K562 (cell line): ENCODE data around the gene FTL. TPM values are rescaled to one million over a fixed set of nuclear protein-coding genes. Genes with fewer than 3 reads are reported as not detected.

Experiments used
- CBFB ChIP-seq: sonication (generic); formaldehyde crosslinking; IDR thresholded peaks from 2 replicates; pipeline ENCODE4 v1.4.0; 2020; ENCODE audit warnings: mild to moderate bottlenecking, missing genetic modification reagents
- E2F6 ChIP-seq, 2 experiments: IDR thresholded peaks; 2 replicates each; pipeline ENCODE4 v1.6.1; 2011; ENCODE audit warnings: borderline replicate concordance in 1 of 2, control low read depth in 1 of 2, low read depth in 1 of 2, low read length in 1 of 2, mild to moderate bottlenecking in 1 of 2, mixed read lengths in 1 of 2, moderate library complexity in 1 of 2; ENCODE audit not compliant: insufficient read depth in 1 of 2, insufficient read length in 1 of 2, poor library complexity in 1 of 2, severe bottlenecking in 1 of 2; ENCODE audit errors: extremely low read depth in 1 of 2
- ESRRB ChIP-seq: fragments of 250-450 bp; sonication (Bioruptor Pico); IDR thresholded peaks from 2 replicates; pipeline ENCODE4 v1.5.0; 2020; ENCODE audit warnings: mild to moderate bottlenecking, moderate library complexity, borderline replicate concordance
- FUS ChIP-seq: fragments of 200-400 bp; formaldehyde crosslinking; optimal IDR thresholded peaks from 2 replicates; pipeline ENCODE3; 2017; ENCODE audit warnings: low read depth, low read length
- HCFC1 ChIP-seq: IDR thresholded peaks from 2 replicates; pipeline ENCODE4 v1.6.1; 2012; ENCODE audit warnings: low read depth, low read length, improper control_type of control experiment
- HES1 ChIP-seq: fragments of 450-650 bp; IDR thresholded peaks from 2 replicates; pipeline ENCODE4 v1.6.1; 2016; ENCODE audit warnings: low read depth, mild to moderate bottlenecking, moderate library complexity
- HEY1 ChIP-seq: fragments of 250-450 bp; sonication (Bioruptor Pico); IDR thresholded peaks from 2 replicates; pipeline ENCODE4 v1.5.0; 2020; ENCODE audit warnings: mild to moderate bottlenecking, moderate library complexity, borderline replicate concordance
- MCM2 ChIP-seq: fragments of 450-650 bp; IDR thresholded peaks from 2 replicates; pipeline ENCODE4 v1.6.1; 2017; ENCODE audit warnings: low read depth, mild to moderate bottlenecking
- MCM3 ChIP-seq: fragments of 450-650 bp; IDR thresholded peaks from 2 replicates; pipeline ENCODE4 v1.6.1; 2016
- NFXL1 ChIP-seq: fragments of 450-650 bp; formaldehyde crosslinking; IDR thresholded peaks from 2 replicates; pipeline ENCODE4 v1.4.0; 2021; ENCODE audit warnings: mild to moderate bottlenecking
- NRF1 ChIP-seq, 2 experiments: fragments of 450-650 bp; IDR thresholded peaks in 1 of 2; conservative IDR thresholded peaks in 1 of 2; 2 replicates each; pipeline ENCODE4 v1.6.1; 2014; ENCODE audit warnings: mild to moderate bottlenecking in 2 of 2
- POLR2G ChIP-seq: fragments of 200-400 bp; formaldehyde crosslinking; IDR thresholded peaks from 2 replicates; pipeline ENCODE4 v1.6.1; 2017; ENCODE audit warnings: low read depth, mild to moderate bottlenecking, antibody characterized with exemption, low read length, moderate library complexity
- RUNX1 ChIP-seq: sonication (generic); IDR thresholded peaks from 2 replicates; pipeline ENCODE4 v1.6.1; 2016; ENCODE audit warnings: antibody characterized with exemption, low read depth
- SMARCE1 ChIP-seq: fragments of 450-650 bp; IDR thresholded peaks from 2 replicates; pipeline ENCODE4 v1.7.1; 2016; ENCODE audit warnings: mild to moderate bottlenecking
- SNIP1 ChIP-seq: fragments of 450-650 bp; IDR thresholded peaks from 2 replicates; pipeline ENCODE4 v1.7.1; 2017; ENCODE audit warnings: low read depth, mild to moderate bottlenecking
- SREBF2 ChIP-seq: sonication (generic); formaldehyde crosslinking; IDR thresholded peaks from 2 replicates; pipeline ENCODE4 v1.4.0; 2020; ENCODE audit warnings: mild to moderate bottlenecking, missing genetic modification reagents
- TFAP4 ChIP-seq: sonication (generic); formaldehyde crosslinking; IDR thresholded peaks from 2 replicates; pipeline ENCODE4 v1.8.0; 2022; ENCODE audit warnings: missing genetic modification reagents, mild to moderate bottlenecking, moderate library complexity, borderline replicate concordance
- ZBTB33 ChIP-seq: sonication (generic); formaldehyde crosslinking; IDR thresholded peaks from 2 replicates; pipeline ENCODE4 v1.8.1; 2023; ENCODE audit warnings: mild to moderate bottlenecking, missing genetic modification reagents
- ZNF644 ChIP-seq: fragments of 200-800 bp; sonication (Bioruptor generic); IDR thresholded peaks from 2 replicates; pipeline ENCODE4 v1.6.1; 2016; ENCODE audit warnings: low read depth, missing genetic modification characterization, missing compliant biosample characterization
- polyA plus RNA-seq, 8 experiments: library from polyadenylated mRNA; depleted of rRNA in 4 of 8; stranded (reverse) in 5 of 8; unstranded in 3 of 8; fragments of >200 nt; fragmentation: Nextera tagmentation in 2 of 8; fragmentation: Illumina TruSeq in 1 of 8; extraction: Ambion mirVana in 2 of 8; extraction: Trizol in 1 of 8; gene quantifications; 2 replicates each; pipeline versions ENCODE4 v1.2.1 to v1.2.3, GENCODE V29; 2011 to 2014; ENCODE audit warnings: inconsistent platforms in 1 of 8, missing spikeins in 1 of 8
- total RNA-seq, 7 experiments: library from RNA; depleted of rRNA in 6 of 7; stranded (reverse); fragments of >200 nt in 6 of 7; fragmentation: Illumina TruSeq in 2 of 7; extraction: Trizol in 2 of 7; gene quantifications; 2 replicates each; pipeline versions ENCODE4 v1.2.1 to v1.2.3, GENCODE V29; 2011 to 2021; ENCODE audit warnings: low replicate concordance in 1 of 7
- TF ChIP-seq, protein P1 (sequence below): fragments of 250-450 bp; sonication (Bioruptor Pico); IDR thresholded peaks from 2 replicates; pipeline ENCODE4 v1.8.0; 2021; ENCODE audit warnings: moderate library complexity, mild to moderate bottlenecking, inconsistent platforms
- TF ChIP-seq, protein P2 (sequence below): fragments of 450-650 bp; formaldehyde crosslinking; IDR thresholded peaks from 2 replicates; pipeline ENCODE4 v1.4.0; 2022; ENCODE audit warnings: missing genetic modification characterization

The FTL gene
- total and polyA plus RNA-seq, 9 of the 15 experiments (the other 6 are each of a cell fraction or from before 2014, with no cell fraction given), result 1,231 to 27,415 (median 3,965) TPM

DNA sequence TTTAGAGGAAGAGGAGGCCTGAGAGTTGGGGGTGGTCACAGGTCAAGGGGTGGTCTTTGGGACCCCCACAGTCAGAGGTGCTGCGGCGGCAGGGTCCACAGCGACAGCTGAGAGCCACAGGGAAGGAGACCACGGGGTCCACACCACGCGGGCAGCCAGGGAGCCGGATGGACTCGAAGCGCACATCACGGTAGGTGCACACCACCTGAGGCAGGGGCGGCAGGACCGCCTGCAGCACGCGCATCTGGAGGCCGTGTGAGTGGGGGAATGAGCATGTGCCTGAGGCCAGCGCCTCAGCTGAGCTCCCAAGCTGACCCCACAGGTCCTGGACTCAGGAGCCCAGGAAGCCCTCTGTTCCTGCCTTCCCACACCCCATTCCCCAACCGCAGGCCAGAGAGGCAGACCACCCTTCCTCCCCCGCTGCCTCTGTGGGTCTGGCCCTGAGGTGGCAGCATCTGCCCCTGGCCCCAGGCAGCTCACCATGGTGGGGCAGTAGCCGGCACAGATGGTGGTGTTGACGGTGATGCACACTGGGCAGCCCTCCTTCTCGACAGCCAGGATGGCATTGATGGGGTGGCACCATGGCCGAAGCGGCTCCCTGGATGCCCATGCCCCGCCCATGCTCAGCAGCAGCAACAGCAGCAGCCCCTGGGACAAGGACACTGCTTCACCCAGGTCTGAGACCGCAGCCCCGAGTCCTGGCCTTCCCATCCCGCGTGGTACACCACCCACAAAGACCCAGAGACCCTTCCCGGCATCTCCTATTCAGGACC is 51.1 kb downstream of the FTL start (continued):
- no peak for TF ChIP-seq E2F6 (IDR thresholded peaks at IDR 0.05; ENCODE audit: borderline replicate concordance in 1 of 2, extremely low read depth in 1 of 2, insufficient read depth in 1 of 2, insufficient read length in 1 of 2, low read depth in 1 of 2, low read length in 1 of 2, poor library complexity in 1 of 2, severe bottlenecking in 1 of 2)
- TF ChIP-seq, protein P1, sequence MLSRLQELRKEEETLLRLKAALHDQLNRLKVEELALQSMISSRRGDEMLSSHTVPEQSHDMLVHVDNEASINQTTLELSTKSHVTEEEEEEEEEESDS, result no peak
- TF ChIP-seq TFAP4, result 0 out of 2 replicates have a peak, but pooled peaks have one; percentile 4
- no peak for TF ChIP-seq ZNF644
- no peak for TF ChIP-seq SMARCE1
- peak; percentile 69 for TF ChIP-seq POLR2G
- TF ChIP-seq MCM2, result no peak
- no peak for TF ChIP-seq HEY1 (CRISPR knock-in tag)
- no peak for TF ChIP-seq FUS
- no peak for TF ChIP-seq SREBF2 (CRISPR knock-in tag)
- TF ChIP-seq ESRRB (CRISPR knock-in tag), result no peak
- TF ChIP-seq HES1, result no peak
- no peak for TF ChIP-seq MCM3
- no peak for TF ChIP-seq HCFC1
- TF ChIP-seq ZBTB33 (CRISPR knock-in tag), result peak; percentile 93
- TF ChIP-seq, protein P2, sequence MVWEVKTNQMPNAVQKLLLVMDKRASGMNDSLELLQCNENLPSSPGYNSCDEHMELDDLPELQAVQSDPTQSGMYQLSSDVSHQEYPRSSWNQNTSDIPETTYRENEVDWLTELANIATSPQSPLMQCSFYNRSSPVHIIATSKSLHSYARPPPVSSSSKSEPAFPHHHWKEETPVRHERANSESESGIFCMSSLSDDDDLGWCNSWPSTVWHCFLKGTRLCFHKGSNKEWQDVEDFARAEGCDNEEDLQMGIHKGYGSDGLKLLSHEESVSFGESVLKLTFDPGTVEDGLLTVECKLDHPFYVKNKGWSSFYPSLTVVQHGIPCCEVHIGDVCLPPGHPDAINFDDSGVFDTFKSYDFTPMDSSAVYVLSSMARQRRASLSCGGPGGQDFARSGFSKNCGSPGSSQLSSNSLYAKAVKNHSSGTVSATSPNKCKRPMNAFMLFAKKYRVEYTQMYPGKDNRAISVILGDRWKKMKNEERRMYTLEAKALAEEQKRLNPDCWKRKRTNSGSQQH (CRISPR knock-in tag), result no peak
- TF ChIP-seq CBFB (CRISPR knock-in tag), result no peak
- TF ChIP-seq RUNX1, result no peak
- no peak for TF ChIP-seq NRF1 (conservative IDR thresholded peaks at IDR 0.05 in 1 of 2, IDR thresholded peaks at IDR 0.05 in 1 of 2)
- no peak for TF ChIP-seq NFXL1 (CRISPR knock-in tag)
- TF ChIP-seq SNIP1, result no peak
